Fibroblast of lung (primary cell): Measurements from ENCODE around the gene PRKAG2. TPM values are rescaled to one million over a fixed set of nuclear protein-coding genes. Genes with fewer than 3 reads are reported as not detected.

Experiments
- DNase-seq, 2 donors: peaks; one replicate each; pipeline versions ENCODE4 v3.0.0 to v3.0.0-alpha.2; 2010; ENCODE audit warnings: low read depth in 2 of 2
- H2AFZ ChIP-seq: 2 replicates; pipeline ENCODE4 v1.5.1; 2012; ENCODE audit warnings: low read length, control low read depth, inconsistent platforms
- H3K27ac ChIP-seq: 2 replicates; pipeline ENCODE4 v1.5.1; 2011; ENCODE audit warnings: low read length, control low read depth; ENCODE audit not compliant: insufficient read depth
- H3K27me3 ChIP-seq: 2 replicates; pipeline ENCODE4 v1.5.1; 2011; ENCODE audit warnings: mild to moderate bottlenecking, low read length; ENCODE audit not compliant: control insufficient read depth, insufficient read depth
- H3K36me3 ChIP-seq: 2 replicates; pipeline ENCODE4 v1.5.1; 2011; ENCODE audit warnings: low read length; ENCODE audit not compliant: control insufficient read depth, insufficient read depth
- H3K4me1 ChIP-seq: 2 replicates; pipeline ENCODE4 v1.5.1; 2011; ENCODE audit warnings: low read length; ENCODE audit not compliant: control insufficient read depth, insufficient read depth; ENCODE audit errors: extremely low read depth
- H3K4me2 ChIP-seq: 2 replicates; pipeline ENCODE4 v1.5.1; 2011; ENCODE audit warnings: low read length, control low read depth; ENCODE audit not compliant: insufficient read depth; ENCODE audit errors: extremely low read depth
- H3K4me3 ChIP-seq, 4 experiments: fragments of 200-600 bp in 1 of 4; sonication (generic) in 1 of 4; replicated peaks in 1 of 4; 2 replicates each; pipeline ENCODE4 v1.5.1; 2011 to 2016; ENCODE audit warnings: low read length in 4 of 4, low read depth in 3 of 4, mild to moderate bottlenecking in 3 of 4, control low read depth in 2 of 4, inconsistent platforms in 1 of 4, mixed read lengths in 1 of 4; ENCODE audit not compliant: insufficient read depth in 1 of 4; ENCODE audit errors: control extremely low read depth in 1 of 4
- H3K79me2 ChIP-seq: 2 replicates; pipeline ENCODE4 v1.5.1; 2012; ENCODE audit warnings: mild to moderate bottlenecking, low read length, inconsistent platforms; ENCODE audit not compliant: control insufficient read depth, insufficient read depth
- H3K9ac ChIP-seq: 2 replicates; pipeline ENCODE4 v1.5.1; 2011; ENCODE audit warnings: mild to moderate bottlenecking, low read length, control low read depth; ENCODE audit not compliant: insufficient read depth
- H3K9me3 ChIP-seq: 2 replicates; pipeline ENCODE4 v1.5.1; 2012; ENCODE audit warnings: low read depth, low read length; ENCODE audit not compliant: control insufficient read depth, insufficient read depth
- H4K20me1 ChIP-seq: 2 replicates; pipeline ENCODE4 v1.5.1; 2011; ENCODE audit warnings: low read length; ENCODE audit not compliant: control insufficient read depth, insufficient read depth; ENCODE audit errors: extremely low read depth
- CTCF ChIP-seq, 2 donors: IDR thresholded peaks in 1 of 2; conservative IDR thresholded peaks in 1 of 2; 1 replicate in 1 of 2; 2 replicates in 1 of 2; pipeline ENCODE4 v1.5.1; 2011 to 2012; ENCODE audit warnings: low read length in 2 of 2, control low read depth in 1 of 2, inconsistent platforms in 1 of 2, low read depth in 1 of 2, mild to moderate bottlenecking in 1 of 2
- EZH2 ChIP-seq: IDR thresholded peaks from 2 replicates; pipeline ENCODE4 v1.5.1; 2012; ENCODE audit warnings: low read length, control low read depth, mild to moderate bottlenecking; ENCODE audit errors: missing control alignments
- polyA plus RNA-seq, 2 donors: library from polyadenylated mRNA; depleted of rRNA in 1 of 2; stranded (reverse) in 1 of 2; unstranded in 1 of 2; fragments of >200 nt; gene quantifications; 2 replicates each; pipeline ENCODE4 v1.2.1, GENCODE V29; 2011 to 2012; ENCODE audit warnings: missing spikeins in 1 of 2
- total RNA-seq: library from RNA; depleted of rRNA; stranded (reverse); fragments of >200 nt; gene quantifications from 2 replicates; pipeline ENCODE4 v1.2.1, GENCODE V29; 2014

Gene PRKAG2
- total and polyA plus RNA-seq, 2 donors (not counting 1 experiment from before 2014, with no cell fraction given), result 11.9 to 56.7 TPM

GRCh38 chr7:151735186-151735850 is 141.6 kb downstream of the PRKAG2 start:
- Histone ChIP-seq H2AFZ (no peak overlapping the region), H3K79me2 (no peaks in the 10 kb centered on the region), H3K4me1 (peaks cover 7% of the 10 kb centered on the region), H3K4me2 (peak overlapping the region; percentile 80), H3K36me3 (no peaks in the 10 kb centered on the region), H3K27ac (peak overlapping the region; percentile 72), H4K20me1 (no peaks in the 10 kb centered on the region), H3K27me3 (no peaks in the 10 kb centered on the region), H3K9me3 (no peaks in the 10 kb centered on the region), H3K4me3 (peak overlapping the region; percentile 25 to 41 (median 36)), H3K9ac (no peak overlapping the region)
- no peak for TF ChIP-seq EZH2
- no peak for TF ChIP-seq CTCF (conservative IDR thresholded peaks at IDR 0.05 in 1 of 2, IDR thresholded peaks at IDR 0.05 in 1 of 2; ENCODE audit: low read depth in 1 of 2, low read length in 2 of 2)
- no peak for DNase-seq

GRCh38 chr7:151732834-151733592 is 143.9 kb downstream of the PRKAG2 start:
- TF ChIP-seq EZH2 (no peak), CTCF (conservative IDR thresholded peaks at IDR 0.05 in 1 of 2, IDR thresholded peaks at IDR 0.05 in 1 of 2; ENCODE audit: low read depth in 1 of 2, low read length in 2 of 2) (no peak)
- Histone ChIP-seq H4K20me1 (no peaks in the 10 kb centered on the region), H3K36me3 (no peaks in the 10 kb centered on the region), H3K4me2 (no peak overlapping the region), H3K27ac (no peak overlapping the region), H3K79me2 (no peaks in the 10 kb centered on the region), H3K27me3 (no peaks in the 10 kb centered on the region), H3K9me3 (no peaks in the 10 kb centered on the region), H2AFZ (no peak overlapping the region), H3K4me3 (no peak overlapping the region), H3K4me1 (peaks cover 11% of the 10 kb centered on the region), H3K9ac (no peak overlapping the region)
- DNase-seq, result peak in 1 of 2 donors; percentile 76

GRCh38 chr7:151732292-151732691 is 144.6 kb downstream of the PRKAG2 start:
- Histone ChIP-seq H3K27ac (no peak overlapping the region), H3K36me3 (no peaks in the 10 kb centered on the region), H3K4me3 (no peak overlapping the region), H3K79me2 (no peaks in the 10 kb centered on the region), H3K27me3 (no peaks in the 10 kb centered on the region), H3K4me1 (peaks cover 12% of the 10 kb centered on the region), H4K20me1 (no peaks in the 10 kb centered on the region), H3K9me3 (no peaks in the 10 kb centered on the region), H3K4me2 (no peak overlapping the region), H2AFZ (no peak overlapping the region), H3K9ac (no peak overlapping the region)
- TF ChIP-seq CTCF (conservative IDR thresholded peaks at IDR 0.05 in 1 of 2, IDR thresholded peaks at IDR 0.05 in 1 of 2; ENCODE audit: low read depth in 1 of 2, low read length in 2 of 2), result no peak
- no peak for TF ChIP-seq EZH2
- DNase-seq, result no peak
